Activated CD4-positive, alpha-beta T cell treated with anti-CD3 and anti-CD28 coated beads, Interleukin-2, amount 50 U/mL, for 4 hours (primary cell): Measurements from ENCODE around the gene VAMP4.
"Not testable (repeated sequence)": the region's sequence is repeated elsewhere in the genome, so short reads cannot be mapped to it uniquely, and the experiment has no call there.

Source experiments
- DNase-seq, 2 experiments: peaks; one replicate each; pipeline ENCODE4 v3.0.0-alpha.2; 2020

Gene VAMP4

GRCh38 chr1:171748651-171749050 lies 6.8 kb upstream of the VAMP4 start:
- DNase-seq, result no peak

DNA sequence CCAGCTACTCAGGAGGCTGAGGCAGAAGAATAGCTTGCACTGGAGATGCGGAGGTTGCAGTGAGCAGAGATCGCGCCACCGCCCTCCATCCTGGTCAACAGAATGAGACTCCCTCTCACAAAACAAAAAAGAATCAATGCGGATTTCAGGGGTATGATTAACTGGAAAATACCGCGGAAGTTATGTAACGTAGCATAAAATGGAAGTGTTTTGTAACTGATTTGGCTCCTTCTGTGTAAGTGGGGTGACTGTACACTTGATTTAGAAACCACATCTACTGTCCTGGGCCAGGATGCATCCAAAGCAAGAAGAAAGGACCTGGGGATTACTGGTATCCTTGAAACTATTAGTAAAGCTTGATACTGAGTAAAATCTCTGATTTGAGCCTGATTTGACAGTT lies 3.1 kb upstream of the VAMP4 start:
- no peak for DNase-seq

GRCh38 chr1:171743081-171743870 lies 1.4 kb upstream of the VAMP4 start:
- peak; percentile 8 to 10 for DNase-seq

DNA sequence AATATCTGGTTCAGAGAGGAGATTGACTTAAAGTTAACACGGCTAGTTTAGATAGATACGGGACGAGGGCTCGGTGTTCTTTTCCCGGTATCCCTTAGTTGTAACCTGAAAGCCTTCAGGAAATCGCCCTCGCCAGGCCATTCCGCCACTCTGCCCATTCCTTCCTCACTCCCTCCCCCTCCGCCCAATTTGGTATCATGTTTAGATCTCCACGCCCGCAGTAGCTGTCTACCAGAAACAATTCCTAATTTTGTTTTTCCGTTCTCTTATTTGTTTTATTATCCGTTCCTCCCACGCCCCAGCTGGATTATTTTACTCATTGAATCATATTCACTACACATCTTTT lies 685 bp upstream of the VAMP4 start:
- DNase-seq, result peak; percentile 7 to 15

DNA sequence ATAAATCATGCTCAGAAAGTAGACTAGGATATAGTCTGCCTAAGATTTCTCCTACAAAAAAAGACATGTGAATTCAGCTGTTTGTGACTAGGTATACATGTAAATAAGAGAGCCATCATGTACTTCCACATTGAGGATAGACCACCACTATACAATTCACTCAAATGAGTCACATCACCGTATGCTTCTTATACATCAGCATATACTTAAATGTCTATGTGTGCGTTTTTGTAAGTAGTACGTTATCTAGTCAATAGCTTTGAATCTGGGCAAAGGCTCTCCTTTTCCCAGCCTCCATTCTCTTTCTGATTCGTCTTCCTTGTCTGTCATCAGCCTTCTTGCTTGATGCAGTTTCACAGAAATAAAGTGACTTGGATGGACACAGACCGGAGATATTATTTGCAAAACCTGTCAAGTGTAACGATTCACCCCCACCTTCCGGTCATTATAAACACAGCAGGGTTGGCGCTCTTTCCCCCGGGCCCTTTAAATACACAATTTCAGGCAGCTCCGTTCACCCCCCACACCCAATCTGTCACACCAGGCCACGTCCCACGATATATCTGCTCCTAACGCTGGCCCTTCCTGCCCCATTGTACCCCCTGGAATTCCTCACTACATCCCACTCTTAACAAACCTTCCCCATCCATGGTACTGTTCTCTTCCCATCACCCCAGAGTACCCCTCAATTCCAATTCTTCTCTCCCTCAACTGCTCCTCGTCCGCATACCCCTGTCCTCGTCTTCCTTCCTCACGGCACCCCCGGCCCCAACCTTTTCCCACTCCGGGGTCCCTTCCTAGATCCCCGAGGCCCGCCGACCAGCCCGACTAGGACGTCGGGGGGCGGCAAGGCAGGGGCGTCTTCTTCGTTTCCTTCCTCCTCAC lies 636 bp downstream of the VAMP4 start:
- peak; percentile 26 for DNase-seq

GRCh38 chr1:171740356-171740863 lies 1.5 kb downstream of the VAMP4 start:
- no peak for DNase-seq

DNA sequence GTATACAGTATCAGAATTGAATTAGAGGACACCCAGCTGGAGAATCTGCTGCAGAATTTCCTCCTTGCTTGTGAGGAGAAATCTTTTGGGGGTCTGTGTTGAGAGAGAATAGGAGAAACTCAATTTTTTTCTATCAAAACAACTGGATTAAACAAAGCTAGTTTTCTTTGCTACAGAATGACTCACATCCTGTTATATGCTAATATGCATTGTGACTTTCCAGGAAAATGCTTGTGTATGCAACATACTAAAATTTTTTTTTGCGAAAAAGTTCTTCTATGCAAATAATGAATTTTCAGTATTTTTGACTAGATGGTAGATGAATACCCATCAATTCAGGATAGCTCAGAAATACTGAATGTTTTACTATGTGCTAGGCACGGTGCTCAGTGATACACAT lies 2.2 kb downstream of the VAMP4 start:
- DNase-seq, result no peak

DNA sequence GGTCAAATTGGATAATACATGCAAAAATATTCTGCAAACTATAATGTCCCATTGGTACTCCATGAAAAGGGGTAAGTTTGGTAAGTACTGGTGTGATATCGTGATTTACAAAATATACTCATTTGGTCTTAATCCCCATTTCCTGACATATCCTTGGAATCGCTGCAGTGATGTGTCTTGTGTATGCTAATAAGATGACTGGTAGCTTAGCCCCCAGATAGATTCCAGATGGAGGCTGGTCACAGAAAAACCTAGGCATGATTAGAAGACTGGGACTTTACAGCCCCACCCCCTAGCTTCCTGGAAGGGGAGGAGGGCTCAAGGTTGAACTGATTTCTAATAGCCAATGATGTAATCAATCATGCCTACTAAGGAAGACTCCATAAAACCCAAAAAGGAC lies 3.0 kb downstream of the VAMP4 start:
- no peak for DNase-seq

- no peak for DNase-seq
Measured at GRCh38 chr1:171736196-171736595, 5.7 kb downstream of the VAMP4 start.

DNA sequence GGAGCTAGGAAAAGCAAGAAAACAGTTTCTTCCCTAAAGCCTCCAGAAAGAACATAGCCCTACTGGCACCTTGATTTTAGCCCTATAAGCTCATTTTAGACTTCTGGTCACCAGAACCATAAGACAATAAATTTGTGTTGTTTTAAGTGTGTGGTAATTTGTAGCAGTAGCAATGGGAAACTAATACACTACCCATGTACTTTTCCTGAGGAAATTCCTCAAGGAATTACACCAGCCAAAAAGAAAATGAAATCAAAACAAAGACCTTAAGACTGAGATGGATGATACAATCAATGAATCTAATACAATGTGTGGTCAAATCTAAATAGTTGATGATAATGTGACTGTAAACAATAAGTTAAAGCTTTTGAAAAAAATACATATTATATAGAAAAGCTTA lies 11.8 kb downstream of the VAMP4 start:
- DNase-seq, result no peak

- no peak for DNase-seq
Measured at GRCh38 chr1:171727778-171728177, 14.1 kb downstream of the VAMP4 start.

DNA sequence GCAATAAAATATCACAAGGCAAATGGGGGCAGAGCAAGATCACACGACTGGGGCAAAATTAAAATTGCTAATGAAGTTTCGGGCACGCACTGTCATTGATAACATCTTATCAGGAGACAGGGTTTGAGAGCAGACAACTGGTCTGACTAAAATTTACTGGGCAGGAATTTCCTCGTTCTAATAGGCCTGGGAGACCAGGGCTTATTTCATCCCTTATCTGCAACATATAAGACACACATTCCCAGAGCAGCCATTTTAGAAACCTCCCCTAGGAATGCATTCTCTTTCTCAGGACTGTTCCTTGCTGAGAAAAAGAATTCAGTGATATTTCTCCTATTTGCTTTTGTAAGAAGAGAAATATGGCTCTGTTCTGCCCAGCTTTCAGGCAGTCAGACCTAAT lies 18.7 kb downstream of the VAMP4 start:
- not testable (repeated sequence) for DNase-seq

GRCh38 chr1:171718848-171719247 lies 23.0 kb downstream of the VAMP4 start:
- DNase-seq, result no peak

- no peak for DNase-seq
Measured at GRCh38 chr1:171718216-171718615, 23.6 kb downstream of the VAMP4 start.

DNA sequence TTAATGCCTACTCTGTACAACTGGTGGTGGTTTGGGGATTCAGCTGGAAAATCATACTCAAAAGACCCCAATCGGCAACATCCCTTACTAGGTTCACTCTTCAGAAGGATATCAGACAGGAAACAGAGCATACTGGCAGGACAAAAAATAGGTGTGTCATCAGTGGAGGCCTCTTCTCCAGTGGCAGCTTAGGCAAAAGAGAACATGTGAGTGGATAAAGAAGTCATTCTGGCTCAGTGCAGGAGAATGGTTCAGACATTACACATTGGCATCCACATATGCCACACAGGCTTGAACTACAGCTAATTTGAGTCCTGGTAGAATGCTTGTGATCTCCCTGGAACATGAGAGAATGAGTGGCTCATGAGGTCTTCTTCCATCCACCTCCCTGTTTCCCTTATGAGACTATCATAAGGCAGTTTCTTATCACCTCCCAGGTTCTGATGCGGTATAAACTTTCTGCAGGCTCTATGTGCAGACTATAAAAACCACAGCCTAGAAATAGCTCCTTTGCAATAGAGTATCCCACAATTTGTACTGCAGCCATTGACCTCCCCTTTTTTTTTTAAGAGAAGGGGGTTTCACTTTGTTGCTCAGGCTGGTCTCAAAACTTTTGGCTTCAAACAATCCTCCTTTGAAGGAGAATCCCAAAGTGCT lies 24.7 kb downstream of the VAMP4 start:
- no peak for DNase-seq

DNA sequence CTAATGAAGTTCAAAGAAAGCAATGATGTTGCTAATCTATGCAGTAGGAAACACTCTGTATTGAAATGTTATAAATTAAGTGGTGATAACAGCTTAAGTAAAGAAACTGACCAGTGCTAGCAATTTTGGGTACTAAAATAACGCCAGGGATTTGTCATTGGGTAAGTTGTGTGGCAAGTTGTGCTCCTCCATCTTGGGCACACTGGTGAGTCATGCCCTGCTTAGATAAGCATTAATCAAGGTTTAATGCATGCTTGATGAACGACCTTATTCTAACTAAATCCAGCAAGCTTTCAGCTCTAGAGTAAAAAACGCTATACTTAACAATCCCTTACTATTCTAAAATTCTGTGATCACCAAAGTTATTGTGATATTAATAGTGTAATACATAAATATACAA lies 25.2 kb downstream of the VAMP4 start:
- DNase-seq, result no peak

- no peak for DNase-seq
Measured at GRCh38 chr1:171715813-171716251, 26.0 kb downstream of the VAMP4 start.

- DNase-seq, result no peak
Measured at GRCh38 chr1:171712341-171712740, 29.5 kb downstream of the VAMP4 start.

DNA sequence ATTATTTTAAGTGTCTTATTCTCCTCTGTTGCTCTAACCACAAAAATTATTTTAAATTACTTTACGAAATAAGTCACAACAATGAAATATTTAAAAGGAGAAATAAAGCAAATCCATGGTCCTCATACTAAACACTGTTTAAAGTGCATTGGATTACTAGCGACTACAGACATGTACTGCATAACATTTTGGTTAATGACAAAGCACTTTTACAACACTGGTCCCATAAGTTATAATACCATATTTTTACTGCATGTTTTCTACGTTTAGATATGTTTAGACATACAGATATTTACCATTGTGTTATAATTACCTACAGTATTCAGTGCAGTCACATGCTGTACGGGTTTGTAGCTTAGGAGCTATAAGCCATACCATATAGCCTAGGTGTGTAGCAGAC lies 30.2 kb downstream of the VAMP4 start:
- no peak for DNase-seq

GRCh38 chr1:171707583-171707982 lies 34.3 kb downstream of the VAMP4 start:
- no peak for DNase-seq

- no peak for DNase-seq
Measured at GRCh38 chr1:171702598-171702997, 39.3 kb downstream of the VAMP4 start.

- no peak for DNase-seq
Measured at GRCh38 chr1:171699531-171699930, 42.3 kb downstream of the VAMP4 start.

DNA sequence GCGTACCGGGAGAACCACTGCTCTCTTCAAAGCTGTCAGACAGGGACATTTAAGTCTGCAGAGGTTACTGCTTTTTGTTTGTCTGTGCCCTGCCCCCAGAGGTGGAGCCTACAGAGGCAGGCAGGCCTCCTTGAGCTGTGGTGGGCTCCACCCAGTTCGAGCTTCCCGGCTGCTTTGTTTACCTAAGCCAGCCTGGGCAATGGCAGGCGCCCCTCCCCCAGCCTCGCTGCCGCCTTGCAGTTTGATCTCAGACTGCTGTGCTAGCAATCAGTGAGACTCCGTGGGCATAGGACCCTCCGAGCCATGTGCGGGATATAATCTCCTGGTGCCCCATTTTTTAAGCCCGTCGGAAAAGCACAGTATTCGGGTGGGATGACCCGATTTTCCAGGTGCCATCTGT lies 46.1 kb downstream of the VAMP4 start:
- DNase-seq, result not testable (repeated sequence)
